Measurements from ENCODE around the gene BIRC6. TPM values are rescaled to one million over a fixed set of nuclear protein-coding genes. Genes with fewer than 3 reads are reported as not detected.

Gene BIRC6
- total and polyA plus RNA-seq, 2 of the 8 experiments (the other 6 are each of a cell fraction or from before 2014, with no cell fraction given), result 32.5 to 69.5 TPM

DNA sequence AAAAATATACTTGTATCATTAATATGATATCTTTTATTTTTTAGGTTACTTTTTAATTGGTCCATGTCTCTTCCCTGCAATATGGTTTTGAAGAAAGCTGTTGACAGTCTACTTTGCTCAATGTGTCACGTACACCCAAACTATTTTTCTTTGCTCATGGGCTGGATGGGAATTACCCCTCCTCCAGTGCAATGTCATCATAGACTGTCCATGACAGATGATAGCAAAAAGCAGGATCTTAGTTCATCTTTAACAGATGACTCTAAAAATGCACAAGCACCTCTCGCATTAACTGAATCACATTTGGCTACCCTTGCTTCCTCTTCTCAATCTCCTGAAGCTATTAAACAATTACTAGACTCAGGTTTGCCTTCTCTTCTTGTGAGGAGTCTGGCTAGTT is 158.1 kb downstream of the BIRC6 start:
- Histone ChIP-seq H3K14ac (ENCODE audit: insufficient read length) (no peak overlapping the region), H2AK5ac (ENCODE audit: low read depth, low read length) (no peak overlapping the region), H3K4ac (replicated peaks; ENCODE audit: insufficient read length, low read depth, low read length) (no peak overlapping the region), H4K20me1 (replicated peaks in 1 of 2; ENCODE audit: control insufficient read depth in 1 of 2, insufficient read depth in 2 of 2, low read length in 2 of 2) (no peaks in the 10 kb centered on the region), H3K9ac (replicated peaks in 1 of 4; ENCODE audit: extremely low read depth in 1 of 4, low read depth in 3 of 4, low read length in 3 of 4) (no peak overlapping the region), H2BK12ac (ENCODE audit: low read depth, low read length) (no peak overlapping the region), H2AFZ (ENCODE audit: low read length) (no peak overlapping the region), H3K79me1 (ENCODE audit: low read depth, low read length) (no peaks in the 10 kb centered on the region), H3K27me3 (replicated peaks in 1 of 4; ENCODE audit: control insufficient read depth in 3 of 4, extremely low read depth in 1 of 4, insufficient read depth in 3 of 4, low read length in 3 of 4) (no peaks in the 10 kb centered on the region), H3K23me2 (ENCODE audit: low read depth, low read length) (no peaks in the 10 kb centered on the region), H3K4me2 (ENCODE audit: insufficient read depth in 1 of 2, low read depth in 2 of 2, low read length in 2 of 2) (no peak overlapping the region), H4K5ac (ENCODE audit: insufficient read length, low read depth, low read length) (no peak overlapping the region), H2BK20ac (ENCODE audit: low read length) (no peak overlapping the region), H3K56ac (replicated peaks; ENCODE audit: insufficient read length, low read depth, low read length) (no peak overlapping the region), H4K8ac (ENCODE audit: extremely low read depth, insufficient read depth, low read length) (no peak overlapping the region), H3K18ac (ENCODE audit: extremely low read depth, low read length) (no peak overlapping the region), H3K23ac (ENCODE audit: insufficient read length) (no peak overlapping the region), H2BK5ac (ENCODE audit: low read depth, low read length) (no peak overlapping the region), H2BK120ac (replicated peaks; ENCODE audit: low read depth, low read length) (no peak overlapping the region), H3K4me3 (ENCODE audit: extremely low read depth in 1 of 4, insufficient read depth in 2 of 4, low read depth in 3 of 4, low read length in 4 of 4) (no peak overlapping the region), H3K4me1 (replicated peaks in 1 of 4; ENCODE audit: control insufficient read depth in 3 of 4, insufficient read depth in 4 of 4, low read length in 3 of 4) (no peaks in the 10 kb centered on the region), H3K79me2 (ENCODE audit: control insufficient read depth in 1 of 2, insufficient read depth in 2 of 2, low read length in 2 of 2) (no peaks in the 10 kb centered on the region), H4K91ac (replicated peaks; ENCODE audit: insufficient read length, low read length) (no peak overlapping the region), H3K36me3 (ENCODE audit: control insufficient read depth in 2 of 4, insufficient read depth in 4 of 4, low read length in 3 of 4) (peaks cover 3 to 45% (median 24%) of the 10 kb centered on the region in 4 experiments; a peak in 7 of 8 replicates), H3K27ac (ENCODE audit: low read depth, low read length) (no peak overlapping the region), H2BK15ac (ENCODE audit: low read length) (no peak overlapping the region), H3K9me3 (ENCODE audit: insufficient read depth in 2 of 2, low read depth in 1 of 2, low read length in 1 of 2) (no peaks in the 10 kb centered on the region)
- CTCF ChIA-PET (ENCODE audit: partially characterized antibody), result no interaction called here
- TF ChIP-seq JUND (IDR thresholded peaks at IDR 0.05; ENCODE audit: low read length) (no peak), SIRT6 (IDR thresholded peaks at IDR 0.05; ENCODE audit: low read length) (no peak), SUZ12 (IDR thresholded peaks at IDR 0.05; ENCODE audit: low read length) (no peak), POU5F1 (IDR thresholded peaks at IDR 0.05; ENCODE audit: low read depth, low read length) (no peak)
- FAIRE-seq (no peak), DNase-seq (ENCODE audit: low read depth in 1 of 2, low spot score in 2 of 2) (no peak)
- POLR2A ChIA-PET (ENCODE audit: partially characterized antibody), result no interaction called here
- 89% methylated on average over 2 of the region's 2 CpGs; no CpG with 5 or more reads in 1 of the 2 experiments for WGBS, 2 experiments (ENCODE audit: extremely low coverage in 1 of 2, insufficient coverage in 1 of 2, insufficient read length in 1 of 2, insufficient replicate concordance in 2 of 2, low coverage in 1 of 2, low lambda C conversion rate in 2 of 2, missing lambda C conversion rate in 1 of 2)

Data from H1 (cell line).